Osteocyte (in vitro differentiated cells): ENCODE results near the gene COPE. TPM values are rescaled to one million over a fixed set of nuclear protein-coding genes. Genes with fewer than 3 reads are reported as not detected.

Experiments
- DNase-seq: peaks from one replicate; pipeline ENCODE4 v3.0.0; 2021; ENCODE audit warnings: mixed read lengths; ENCODE audit not compliant: unreplicated experiment; ENCODE audit errors: extremely low spot score
- H3K27ac Mint-ChIP-seq: one replicate; pipeline ENCODE4 v1.8.0; 2021; ENCODE audit warnings: mild to moderate bottlenecking, mixed read lengths; ENCODE audit not compliant: unreplicated experiment
- H3K27me3 Mint-ChIP-seq: one replicate; pipeline ENCODE4 v1.8.0; 2021; ENCODE audit warnings: mixed read lengths; ENCODE audit not compliant: unreplicated experiment
- H3K36me3 Mint-ChIP-seq: one replicate; pipeline ENCODE4 v1.8.0; 2021; ENCODE audit warnings: mixed read lengths; ENCODE audit not compliant: unreplicated experiment
- H3K4me1 Mint-ChIP-seq: one replicate; pipeline ENCODE4 v1.8.0; 2021; ENCODE audit warnings: mixed read lengths; ENCODE audit not compliant: unreplicated experiment
- H3K4me3 Mint-ChIP-seq: one replicate; pipeline ENCODE4 v1.8.0; 2021; ENCODE audit warnings: mild to moderate bottlenecking, moderate library complexity, mixed read lengths; ENCODE audit not compliant: unreplicated experiment
- H3K9me3 Mint-ChIP-seq: one replicate; pipeline ENCODE4 v1.8.0; 2021; ENCODE audit warnings: mixed read lengths; ENCODE audit not compliant: unreplicated experiment
- total RNA-seq: library from RNA; stranded (reverse); gene quantifications from 2 replicates; pipeline ENCODE4 v1.2.1, GENCODE V29; 2021
- TF ChIP-seq, protein P1 (sequence below): fragments of 200-600 bp; sonication (generic); IDR thresholded peaks from 2 replicates; pipeline ENCODE4 v1.5.0; 2021; ENCODE audit warnings: antibody characterized with exemption, mild to moderate bottlenecking, moderate library complexity

Gene COPE
- total RNA-seq, 1 donor from 2014 or later, result 175 TPM

DNA sequence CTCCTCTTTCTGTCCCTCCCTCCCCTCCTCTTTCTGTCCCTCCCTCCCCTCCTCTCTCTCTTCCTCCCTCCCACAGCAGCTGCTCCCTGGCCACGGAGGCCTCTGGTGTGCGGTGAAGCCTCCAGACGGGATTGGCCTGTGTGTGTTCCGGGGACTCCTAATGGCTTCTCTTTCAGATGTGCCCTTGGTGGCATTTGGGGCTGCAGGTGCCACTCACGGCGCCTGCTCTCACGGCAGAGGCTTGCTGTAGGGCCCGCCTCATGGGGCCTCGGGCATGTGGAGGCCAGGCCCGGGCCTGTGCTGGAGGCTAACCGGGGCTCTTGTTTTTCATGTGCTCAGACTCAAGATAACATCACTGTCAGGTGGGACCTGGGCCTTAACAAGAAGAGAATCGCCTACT, 66.5 kb downstream of the COPE start:
- H3K36me3 Mint-ChIP-seq, result peaks cover 37% of the 10 kb centered on the region
- H3K27me3 Mint-ChIP-seq, result no peaks in the 10 kb centered on the region
- H3K4me1 Mint-ChIP-seq, result no peaks in the 10 kb centered on the region
- TF ChIP-seq, protein P1, sequence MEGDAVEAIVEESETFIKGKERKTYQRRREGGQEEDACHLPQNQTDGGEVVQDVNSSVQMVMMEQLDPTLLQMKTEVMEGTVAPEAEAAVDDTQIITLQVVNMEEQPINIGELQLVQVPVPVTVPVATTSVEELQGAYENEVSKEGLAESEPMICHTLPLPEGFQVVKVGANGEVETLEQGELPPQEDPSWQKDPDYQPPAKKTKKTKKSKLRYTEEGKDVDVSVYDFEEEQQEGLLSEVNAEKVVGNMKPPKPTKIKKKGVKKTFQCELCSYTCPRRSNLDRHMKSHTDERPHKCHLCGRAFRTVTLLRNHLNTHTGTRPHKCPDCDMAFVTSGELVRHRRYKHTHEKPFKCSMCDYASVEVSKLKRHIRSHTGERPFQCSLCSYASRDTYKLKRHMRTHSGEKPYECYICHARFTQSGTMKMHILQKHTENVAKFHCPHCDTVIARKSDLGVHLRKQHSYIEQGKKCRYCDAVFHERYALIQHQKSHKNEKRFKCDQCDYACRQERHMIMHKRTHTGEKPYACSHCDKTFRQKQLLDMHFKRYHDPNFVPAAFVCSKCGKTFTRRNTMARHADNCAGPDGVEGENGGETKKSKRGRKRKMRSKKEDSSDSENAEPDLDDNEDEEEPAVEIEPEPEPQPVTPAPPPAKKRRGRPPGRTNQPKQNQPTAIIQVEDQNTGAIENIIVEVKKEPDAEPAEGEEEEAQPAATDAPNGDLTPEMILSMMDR, result no peak
- H3K4me3 Mint-ChIP-seq, result no peak overlapping the region
- H3K9me3 Mint-ChIP-seq, result no peaks in the 10 kb centered on the region
- no peak for DNase-seq
- no peak overlapping the region for H3K27ac Mint-ChIP-seq

DNA sequence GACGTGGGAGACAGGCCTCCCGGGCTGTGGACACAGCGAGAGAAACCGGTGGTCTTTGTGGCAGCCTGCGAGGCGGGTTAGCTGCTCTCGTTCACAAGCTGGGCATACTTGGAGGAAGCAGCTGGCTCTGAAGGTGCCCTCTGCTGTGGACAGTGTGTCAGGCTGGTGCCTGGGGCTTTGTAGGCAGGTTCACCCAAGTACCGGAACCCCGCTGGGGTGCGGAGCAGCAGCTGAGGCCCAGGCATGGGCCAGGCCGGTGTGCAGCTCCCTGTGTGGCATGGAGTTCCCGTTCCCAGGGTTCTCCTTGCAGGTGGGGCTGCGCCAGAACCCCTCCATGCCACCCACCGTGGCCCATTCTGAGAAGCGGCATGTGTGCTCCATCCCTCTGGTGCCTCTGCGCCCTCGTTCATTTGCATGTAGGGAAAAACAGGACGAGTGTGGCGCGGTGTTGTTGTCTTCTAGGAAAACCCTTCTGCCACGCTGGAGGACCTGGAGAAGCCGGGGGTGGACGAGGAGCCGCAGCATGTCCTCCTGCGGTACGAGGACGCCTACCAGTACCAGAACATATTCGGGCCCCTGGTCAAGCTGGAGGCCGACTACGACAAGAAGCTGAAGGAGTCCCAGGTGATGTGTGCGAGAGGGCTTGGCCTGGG, 67.4 kb downstream of the COPE start:
- peaks cover 35% of the 10 kb centered on the region for H3K36me3 Mint-ChIP-seq
- peaks cover 5% of the 10 kb centered on the region for H3K4me1 Mint-ChIP-seq
- DNase-seq, result peak; percentile 80
- no peaks in the 10 kb centered on the region for H3K27me3 Mint-ChIP-seq
- no peak overlapping the region for H3K27ac Mint-ChIP-seq
- no peaks in the 10 kb centered on the region for H3K9me3 Mint-ChIP-seq
- TF ChIP-seq, protein P1, result no peak
- no peak overlapping the region for H3K4me3 Mint-ChIP-seq

DNA sequence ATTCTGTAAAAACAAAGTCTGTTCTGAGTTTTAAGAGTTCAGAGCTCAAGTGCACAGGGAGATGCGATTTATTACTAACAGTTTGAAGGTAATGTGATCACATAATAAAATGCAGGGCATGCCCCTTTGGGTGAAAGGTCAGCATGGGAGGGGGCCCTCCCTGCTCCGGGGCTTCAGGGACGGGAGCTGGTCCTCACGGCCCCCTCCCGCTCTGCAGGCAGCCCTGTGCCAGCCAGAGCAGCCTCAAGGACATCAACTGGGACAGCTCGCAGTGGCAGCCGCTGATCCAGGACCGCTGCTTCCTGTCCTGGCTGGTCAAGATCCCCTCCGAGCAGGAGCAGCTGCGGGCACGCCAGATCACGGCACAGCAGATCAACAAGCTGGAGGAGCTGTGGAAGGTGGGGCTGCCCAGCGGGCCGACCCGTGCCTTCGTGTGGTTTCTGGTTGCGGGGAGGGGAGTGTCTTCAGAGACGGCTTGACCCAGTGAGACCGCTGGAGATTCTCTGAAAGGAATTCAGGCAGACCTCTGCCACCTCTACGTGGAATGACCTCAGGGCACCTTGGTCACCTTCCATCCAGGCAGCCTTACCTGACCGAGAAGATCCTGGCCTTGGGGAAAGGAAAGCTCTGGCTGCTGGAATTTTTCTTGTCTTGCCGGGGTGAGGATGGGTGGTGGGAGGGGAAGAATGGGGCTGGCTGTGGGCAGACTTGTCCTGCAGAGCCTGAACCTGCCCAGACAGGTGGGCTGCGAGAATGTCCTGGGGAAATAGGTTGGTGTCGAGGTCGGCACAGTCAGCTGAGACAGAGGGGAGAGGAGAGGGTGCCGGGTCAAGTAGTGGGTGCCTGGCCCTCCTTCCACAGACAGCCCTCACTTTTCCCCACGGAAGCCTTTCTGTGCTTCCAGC, 68.5 kb downstream of the COPE start:
- Mint-ChIP-seq H3K36me3 (peaks cover 32% of the 10 kb centered on the region), H3K4me3 (no peak overlapping the region), H3K4me1 (peaks cover 5% of the 10 kb centered on the region), H3K27me3 (no peaks in the 10 kb centered on the region), H3K9me3 (no peaks in the 10 kb centered on the region), H3K27ac (no peak overlapping the region)
- DNase-seq, result no peak
- TF ChIP-seq, protein P1, result no peak

DNA sequence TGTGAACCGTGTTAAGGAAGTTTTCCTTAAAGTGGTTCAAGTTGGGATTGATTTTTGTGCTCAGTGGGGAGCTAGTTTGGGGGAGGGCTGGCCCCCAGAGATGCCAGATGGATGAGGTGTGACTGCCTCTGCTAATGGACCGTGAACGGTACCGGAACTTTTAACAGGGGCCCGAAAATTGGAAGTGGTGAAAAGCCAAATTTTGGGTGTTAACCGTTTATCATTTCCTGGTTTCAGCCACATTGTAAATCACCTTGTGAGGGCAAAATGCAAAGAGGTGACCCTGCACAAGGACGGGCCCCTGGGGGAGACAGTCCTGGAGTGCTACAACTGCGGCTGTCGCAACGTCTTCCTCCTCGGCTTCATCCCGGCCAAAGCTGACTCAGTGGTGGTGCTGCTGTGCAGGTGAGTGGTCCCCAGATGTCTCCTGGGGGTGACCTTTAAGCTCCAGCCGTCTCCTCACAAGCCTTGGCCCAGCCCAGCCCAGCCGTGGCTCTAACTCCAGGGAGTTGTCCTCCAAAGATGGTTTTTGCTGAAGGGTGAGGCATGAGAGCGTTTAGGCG, 69.3 kb downstream of the COPE start:
- Mint-ChIP-seq H3K4me3 (no peak overlapping the region), H3K9me3 (no peaks in the 10 kb centered on the region), H3K36me3 (peaks cover 32% of the 10 kb centered on the region), H3K27me3 (no peaks in the 10 kb centered on the region), H3K27ac (no peak overlapping the region), H3K4me1 (peaks cover 5% of the 10 kb centered on the region)
- no peak for DNase-seq
- TF ChIP-seq, protein P1, result no peak

Other genes starting within 250 kb of the COPE start
- gene CRTC1, start 235.7 kb downstream of the COPE start, total RNA-seq, result 24.0 and 25.7 TPM in 2 replicates
- gene COMP, start 128.1 kb downstream of the COPE start, total RNA-seq, result 0.13 and 0.57 TPM in 2 replicates
- 58.0 and 64.2 TPM in 2 replicates for gene UPF1, start 87.4 kb downstream of the COPE start, total RNA-seq
- 6.5 and 8.5 TPM in 2 replicates for gene CERS1, start 23.2 kb downstream of the COPE start, total RNA-seq
- 59.7 and 63.9 TPM in 2 replicates for gene DDX49, start 328 bp upstream of the COPE start, total RNA-seq
- 68.8 and 68.9 TPM in 2 replicates for gene HOMER3, start 21.8 kb upstream of the COPE start, total RNA-seq
- 77.6 and 81.8 TPM in 2 replicates for gene SUGP2, start 114.1 kb upstream of the COPE start, total RNA-seq
- gene ARMC6, start 114.2 kb upstream of the COPE start, total RNA-seq, result 26.9 and 27.0 TPM in 2 replicates
- 10.0 and 10.6 TPM in 2 replicates for gene SLC25A42, start 144.6 kb upstream of the COPE start, total RNA-seq
- gene TMEM161A, start 219.1 kb upstream of the COPE start, total RNA-seq, result 34.3 and 37.5 TPM in 2 replicates